Measurements from ENCODE around the gene SLC11A2. TPM values are rescaled to one million over a fixed set of nuclear protein-coding genes. Genes with fewer than 3 reads are reported as not detected.

Gene SLC11A2
- total RNA-seq: 26.8 to 41.4 TPM (median 33.0 TPM) in 3 replicates
- long read RNA-seq, full-length matches to known transcripts: 47 of 79 reads
- long read RNA-seq, partial matches to known transcripts: 21 of 79 reads
- long read RNA-seq, other reads (novel, unspliced or antisense): 11 of 79 reads

DNA sequence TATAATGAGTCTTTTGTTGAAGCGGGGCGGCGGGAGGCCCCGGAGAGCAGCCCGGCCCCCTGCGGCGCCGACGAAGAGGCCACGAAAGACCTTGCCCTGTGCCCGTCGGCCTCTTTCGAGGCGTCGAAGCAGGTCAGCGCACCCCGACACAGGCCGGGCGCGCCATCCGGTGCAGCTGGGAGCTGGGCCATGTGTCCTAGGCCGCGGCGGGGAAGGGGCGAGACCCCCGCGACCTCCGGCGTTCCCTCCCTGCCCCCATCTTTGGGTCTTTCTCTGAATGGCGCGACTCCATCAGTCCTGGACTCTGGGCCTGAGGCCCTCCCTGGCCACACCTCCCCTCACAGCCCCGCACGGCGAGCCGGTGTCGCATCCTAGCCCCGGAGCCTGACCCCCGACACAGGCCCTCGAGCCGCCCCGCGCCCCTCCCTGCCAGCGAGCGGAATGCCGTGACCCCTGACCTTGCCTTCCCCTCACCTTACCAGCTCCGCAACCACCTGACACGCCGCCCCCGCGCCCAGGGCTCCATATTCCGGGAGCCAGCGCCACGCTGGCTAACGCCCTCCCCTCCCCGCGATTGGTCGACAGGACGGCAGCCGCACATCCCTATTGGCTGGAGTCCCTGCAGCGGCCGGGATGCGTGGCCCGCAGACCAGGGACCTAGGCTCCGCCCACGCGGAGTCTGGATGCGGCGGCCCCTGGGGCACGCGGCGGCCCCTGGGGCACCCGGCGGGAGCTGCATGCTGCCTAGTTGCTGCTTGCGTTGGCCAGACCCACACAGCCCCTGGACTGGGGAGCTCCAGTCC lies at the start of gene SLC11A2:
SLC11A2 (minus strand) TSS at position 549 of the 803 bp plus-strand sequence. CDS start 15,656 bp downstream, outside the sequence.
- H3K36me3 Mint-ChIP-seq (ENCODE audit: low read depth): no peaks in the 10 kb centered on the region

DNA sequence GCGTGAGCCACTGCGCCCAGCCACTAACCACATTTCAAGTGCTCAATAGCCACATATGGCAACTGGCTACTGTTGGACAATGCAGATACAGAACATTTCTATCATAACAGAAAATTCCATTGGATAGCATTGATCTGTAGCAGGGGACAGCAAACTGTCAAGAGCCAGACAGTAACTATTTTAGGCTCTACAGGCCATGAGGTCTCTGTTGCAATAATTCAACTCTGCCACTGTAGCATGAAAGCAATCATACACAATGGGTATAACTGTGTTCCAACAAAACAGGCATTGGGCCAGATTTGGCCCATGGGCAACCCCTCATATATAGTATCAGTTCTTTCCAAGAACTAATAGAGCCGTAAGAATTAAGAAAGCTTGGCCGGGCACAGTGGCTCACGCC lies 49.2 kb upstream of the SLC11A2 start:
- TF ChIP-seq, protein P1, sequence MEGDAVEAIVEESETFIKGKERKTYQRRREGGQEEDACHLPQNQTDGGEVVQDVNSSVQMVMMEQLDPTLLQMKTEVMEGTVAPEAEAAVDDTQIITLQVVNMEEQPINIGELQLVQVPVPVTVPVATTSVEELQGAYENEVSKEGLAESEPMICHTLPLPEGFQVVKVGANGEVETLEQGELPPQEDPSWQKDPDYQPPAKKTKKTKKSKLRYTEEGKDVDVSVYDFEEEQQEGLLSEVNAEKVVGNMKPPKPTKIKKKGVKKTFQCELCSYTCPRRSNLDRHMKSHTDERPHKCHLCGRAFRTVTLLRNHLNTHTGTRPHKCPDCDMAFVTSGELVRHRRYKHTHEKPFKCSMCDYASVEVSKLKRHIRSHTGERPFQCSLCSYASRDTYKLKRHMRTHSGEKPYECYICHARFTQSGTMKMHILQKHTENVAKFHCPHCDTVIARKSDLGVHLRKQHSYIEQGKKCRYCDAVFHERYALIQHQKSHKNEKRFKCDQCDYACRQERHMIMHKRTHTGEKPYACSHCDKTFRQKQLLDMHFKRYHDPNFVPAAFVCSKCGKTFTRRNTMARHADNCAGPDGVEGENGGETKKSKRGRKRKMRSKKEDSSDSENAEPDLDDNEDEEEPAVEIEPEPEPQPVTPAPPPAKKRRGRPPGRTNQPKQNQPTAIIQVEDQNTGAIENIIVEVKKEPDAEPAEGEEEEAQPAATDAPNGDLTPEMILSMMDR (IDR thresholded peaks at IDR 0.05): no peak
- peak overlapping the region; percentile 32 for H3K27ac Mint-ChIP-seq (ENCODE audit: unreplicated experiment)
- DNase-seq (ENCODE audit: low spot score): no peak
- peaks cover 40% of the 10 kb centered on the region for H3K4me1 Mint-ChIP-seq (ENCODE audit: low read depth)
- no peaks in the 10 kb centered on the region for H3K9me3 Mint-ChIP-seq (ENCODE audit: low read depth)
- peaks cover 13% of the 10 kb centered on the region for H3K36me3 Mint-ChIP-seq (ENCODE audit: low read depth)
- H3K4me3 Mint-ChIP-seq (ENCODE audit: unreplicated experiment): no peak overlapping the region
- no peaks in the 10 kb centered on the region for H3K27me3 Mint-ChIP-seq (ENCODE audit: low read depth)

More for the DNA sequence above, at the start of gene SLC11A2:
- Mint-ChIP-seq H3K4me3 (ENCODE audit: unreplicated experiment) (peak within 1 kb of the TSS; percentile 95), H3K27me3 (ENCODE audit: low read depth) (no peaks in the 10 kb centered on the region), H3K9me3 (ENCODE audit: low read depth) (no peaks in the 10 kb centered on the region), H3K27ac (ENCODE audit: unreplicated experiment) (peak within 1 kb of the TSS; percentile 98), H3K4me1 (ENCODE audit: low read depth) (peaks cover 34% of the 10 kb centered on the region)
- TF ChIP-seq, protein P1 (IDR thresholded peaks at IDR 0.05): no peak
- DNase-seq (ENCODE audit: low spot score): peak; percentile 97

DNA sequence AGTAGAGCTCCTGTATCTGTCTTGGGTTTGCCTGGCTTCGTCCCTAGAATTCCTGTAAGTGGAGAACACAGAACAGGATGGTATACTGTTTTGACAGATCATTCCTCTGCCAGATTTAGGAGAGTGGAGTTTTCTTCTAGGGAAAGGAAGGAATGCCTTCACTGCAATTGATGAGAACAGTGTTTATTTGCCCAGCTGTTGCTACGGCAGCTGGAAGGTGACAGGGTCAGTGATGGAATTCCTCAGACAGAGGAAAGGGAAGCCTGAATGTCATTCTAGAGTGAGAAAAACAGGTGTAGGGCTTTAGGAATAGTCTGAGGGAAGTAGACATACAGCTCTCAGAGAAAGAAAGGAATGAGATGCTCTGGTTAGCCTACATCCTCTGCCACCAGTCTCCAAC lies 45.5 kb upstream of the SLC11A2 start:
- Mint-ChIP-seq H3K4me3 (ENCODE audit: unreplicated experiment) (no peak overlapping the region), H3K27me3 (ENCODE audit: low read depth) (no peaks in the 10 kb centered on the region), H3K27ac (ENCODE audit: unreplicated experiment) (peak overlapping the region; percentile 62), H3K9me3 (ENCODE audit: low read depth) (no peaks in the 10 kb centered on the region), H3K36me3 (ENCODE audit: low read depth) (peaks cover 32% of the 10 kb centered on the region), H3K4me1 (ENCODE audit: low read depth) (peaks cover 24% of the 10 kb centered on the region)
- DNase-seq (ENCODE audit: low spot score): no peak
- TF ChIP-seq, protein P1 (IDR thresholded peaks at IDR 0.05): no peak

DNA sequence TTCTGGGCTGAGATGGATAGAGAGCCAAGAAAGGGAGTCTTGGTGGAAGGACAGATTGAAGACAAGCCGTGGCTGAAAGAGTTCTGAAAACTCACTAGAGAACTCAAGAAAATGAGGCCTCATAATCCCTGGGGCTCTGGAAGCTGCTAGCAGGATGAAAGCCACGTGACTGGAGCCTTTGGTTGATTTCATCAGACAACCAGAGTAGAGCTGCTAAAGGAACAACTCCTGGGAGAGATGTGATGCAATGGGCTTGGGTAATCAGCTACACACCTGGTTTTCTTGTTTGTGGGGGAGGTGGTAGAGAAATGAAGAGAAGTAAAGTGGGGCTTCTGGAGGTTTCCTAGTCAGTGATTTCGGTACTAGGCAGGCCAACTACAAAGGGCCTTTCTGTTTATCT lies 43.8 kb upstream of the SLC11A2 start:
- Mint-ChIP-seq H3K36me3 (ENCODE audit: low read depth) (peaks cover 38% of the 10 kb centered on the region), H3K9me3 (ENCODE audit: low read depth) (no peaks in the 10 kb centered on the region), H3K27me3 (ENCODE audit: low read depth) (no peaks in the 10 kb centered on the region), H3K4me1 (ENCODE audit: low read depth) (peaks cover 11% of the 10 kb centered on the region), H3K27ac (ENCODE audit: unreplicated experiment) (peak overlapping the region; percentile 23), H3K4me3 (ENCODE audit: unreplicated experiment) (no peak overlapping the region)
- TF ChIP-seq, protein P1 (IDR thresholded peaks at IDR 0.05): no peak
- DNase-seq (ENCODE audit: low spot score): no peak

DNA sequence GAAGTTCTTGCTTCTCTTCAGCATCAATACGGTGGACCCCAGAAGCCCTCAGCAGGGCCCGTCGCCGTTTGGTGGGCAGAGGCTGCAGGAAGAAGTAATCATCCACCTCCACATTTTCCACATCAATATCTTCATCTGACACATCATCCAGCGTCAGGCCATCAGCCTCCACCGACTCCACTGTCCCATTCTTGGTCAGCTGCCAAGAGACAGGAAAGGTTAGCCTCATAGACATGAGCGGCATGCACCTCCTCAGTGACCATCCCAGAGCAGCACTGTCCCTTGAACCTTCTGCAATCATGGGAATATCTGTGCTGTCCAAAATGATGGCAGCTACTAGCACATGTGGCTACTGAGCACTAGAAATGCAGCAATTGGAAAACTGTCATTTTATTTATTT lies 41.6 kb upstream of the SLC11A2 start:
- no peak for DNase-seq (ENCODE audit: low spot score)
- Mint-ChIP-seq H3K36me3 (ENCODE audit: low read depth) (peaks cover 43% of the 10 kb centered on the region), H3K4me1 (ENCODE audit: low read depth) (peaks cover 14% of the 10 kb centered on the region), H3K27ac (ENCODE audit: unreplicated experiment) (no peak overlapping the region), H3K4me3 (ENCODE audit: unreplicated experiment) (no peak overlapping the region), H3K9me3 (ENCODE audit: low read depth) (no peaks in the 10 kb centered on the region), H3K27me3 (ENCODE audit: low read depth) (no peaks in the 10 kb centered on the region)
- TF ChIP-seq, protein P1 (IDR thresholded peaks at IDR 0.05): no peak
